HG03175 (cell line): ENCODE results near the gene LRP11.
"Not testable (repeated sequence)": the region's sequence is repeated elsewhere in the genome, so short reads cannot be mapped to it uniquely, and the experiment has no call there.

Experiments
- ATAC-seq: cut with Tn5 transposase; IDR thresholded peaks from one replicate; pipeline ENCODE4 v1.9.1; 2021; ENCODE audit warnings: mild to moderate bottlenecking, moderate library complexity; ENCODE audit not compliant: unreplicated experiment

LRP11 gene, protein sequence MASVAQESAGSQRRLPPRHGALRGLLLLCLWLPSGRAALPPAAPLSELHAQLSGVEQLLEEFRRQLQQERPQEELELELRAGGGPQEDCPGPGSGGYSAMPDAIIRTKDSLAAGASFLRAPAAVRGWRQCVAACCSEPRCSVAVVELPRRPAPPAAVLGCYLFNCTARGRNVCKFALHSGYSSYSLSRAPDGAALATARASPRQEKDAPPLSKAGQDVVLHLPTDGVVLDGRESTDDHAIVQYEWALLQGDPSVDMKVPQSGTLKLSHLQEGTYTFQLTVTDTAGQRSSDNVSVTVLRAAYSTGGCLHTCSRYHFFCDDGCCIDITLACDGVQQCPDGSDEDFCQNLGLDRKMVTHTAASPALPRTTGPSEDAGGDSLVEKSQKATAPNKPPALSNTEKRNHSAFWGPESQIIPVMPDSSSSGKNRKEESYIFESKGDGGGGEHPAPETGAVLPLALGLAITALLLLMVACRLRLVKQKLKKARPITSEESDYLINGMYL

DNA sequence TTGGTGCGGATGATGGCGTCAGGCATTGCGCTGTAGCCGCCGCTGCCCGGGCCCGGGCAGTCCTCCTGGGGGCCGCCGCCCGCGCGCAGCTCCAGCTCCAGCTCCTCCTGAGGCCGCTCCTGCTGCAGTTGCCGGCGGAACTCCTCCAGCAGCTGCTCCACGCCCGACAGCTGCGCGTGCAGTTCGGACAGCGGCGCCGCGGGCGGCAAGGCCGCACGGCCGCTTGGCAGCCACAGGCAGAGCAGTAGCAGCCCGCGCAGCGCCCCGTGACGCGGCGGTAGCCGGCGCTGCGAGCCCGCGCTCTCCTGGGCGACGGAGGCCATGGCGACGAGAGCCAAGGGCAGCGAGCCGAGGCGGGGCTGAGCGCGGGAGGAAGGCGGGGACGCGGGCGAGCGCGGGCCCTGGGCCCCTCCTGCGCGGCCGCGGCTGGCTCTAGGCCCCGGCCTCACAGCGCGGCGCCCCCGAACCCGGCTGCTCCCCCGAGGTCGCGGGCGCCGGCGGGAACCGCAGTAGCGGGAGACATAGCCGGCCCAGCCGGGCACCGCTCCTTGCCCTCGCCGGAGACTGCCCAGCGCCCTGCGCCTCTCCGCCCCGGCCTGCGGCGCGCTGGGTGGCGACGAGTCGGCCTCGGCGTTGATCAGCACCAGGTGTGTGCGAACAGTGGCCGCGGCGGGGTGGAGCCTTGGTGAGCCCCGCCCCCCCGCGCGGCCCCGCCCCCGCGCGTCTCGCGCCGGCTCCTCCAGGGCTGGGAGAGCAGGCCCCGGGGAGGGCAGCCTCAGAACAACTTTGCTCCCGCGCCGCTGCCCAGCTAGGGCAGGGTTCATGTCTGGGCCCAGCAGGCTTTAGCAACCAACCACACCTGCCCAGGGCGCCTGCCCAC is at the start of gene LRP11:
TSS of gene LRP11 (minus strand) at position 662 of the 880 bp plus-strand sequence. CDS start at position 323, 339 bp downstream.
- peak; percentile 85 for ATAC-seq

GRCh38 chr6:149913540-149914240 is 49.5 kb upstream of the LRP11 start:
- ATAC-seq: no peak

DNA sequence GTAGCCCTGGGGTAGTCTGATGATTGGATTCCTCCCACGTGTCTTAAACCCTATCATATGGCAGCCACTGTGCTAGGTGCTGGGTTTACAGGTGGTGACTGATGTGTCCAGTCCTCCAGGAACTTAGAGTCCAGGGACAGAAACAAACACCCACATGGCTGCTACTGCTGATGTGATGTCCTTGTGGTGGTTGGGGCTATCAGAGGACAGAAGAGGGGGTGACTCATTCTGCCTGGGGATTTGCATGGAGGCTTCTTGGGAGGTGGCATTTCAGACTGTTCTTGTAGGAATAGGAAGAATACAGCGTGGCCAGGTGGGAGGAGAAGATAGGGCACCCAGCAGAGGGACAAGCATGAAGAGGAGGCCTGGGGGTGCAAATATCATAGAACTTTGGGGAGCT is 48.9 kb upstream of the LRP11 start:
- ATAC-seq: no peak

DNA sequence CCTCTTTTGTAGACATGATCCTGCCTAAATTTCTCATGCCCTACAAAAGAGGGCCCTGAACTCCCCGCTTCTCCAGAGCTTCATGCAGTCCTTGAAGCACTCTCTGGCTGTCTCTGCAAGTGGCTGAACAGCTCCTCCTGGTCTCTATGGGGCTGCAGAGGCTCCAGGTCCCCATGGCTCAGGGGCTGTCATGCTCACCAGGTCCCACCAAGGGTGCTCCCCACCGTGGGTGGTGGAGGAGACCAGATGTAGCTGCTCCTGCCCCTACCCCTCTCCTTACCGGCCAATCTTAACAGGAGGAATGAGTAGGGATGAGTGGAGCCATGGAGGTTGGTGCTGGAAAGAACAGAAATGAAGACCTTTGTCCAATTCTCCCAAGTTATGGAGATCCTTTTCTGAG is 48.5 kb upstream of the LRP11 start:
- not testable (repeated sequence) for ATAC-seq

GRCh38 chr6:149910721-149911151 is 46.6 kb upstream of the LRP11 start:
- ATAC-seq: no peak

DNA sequence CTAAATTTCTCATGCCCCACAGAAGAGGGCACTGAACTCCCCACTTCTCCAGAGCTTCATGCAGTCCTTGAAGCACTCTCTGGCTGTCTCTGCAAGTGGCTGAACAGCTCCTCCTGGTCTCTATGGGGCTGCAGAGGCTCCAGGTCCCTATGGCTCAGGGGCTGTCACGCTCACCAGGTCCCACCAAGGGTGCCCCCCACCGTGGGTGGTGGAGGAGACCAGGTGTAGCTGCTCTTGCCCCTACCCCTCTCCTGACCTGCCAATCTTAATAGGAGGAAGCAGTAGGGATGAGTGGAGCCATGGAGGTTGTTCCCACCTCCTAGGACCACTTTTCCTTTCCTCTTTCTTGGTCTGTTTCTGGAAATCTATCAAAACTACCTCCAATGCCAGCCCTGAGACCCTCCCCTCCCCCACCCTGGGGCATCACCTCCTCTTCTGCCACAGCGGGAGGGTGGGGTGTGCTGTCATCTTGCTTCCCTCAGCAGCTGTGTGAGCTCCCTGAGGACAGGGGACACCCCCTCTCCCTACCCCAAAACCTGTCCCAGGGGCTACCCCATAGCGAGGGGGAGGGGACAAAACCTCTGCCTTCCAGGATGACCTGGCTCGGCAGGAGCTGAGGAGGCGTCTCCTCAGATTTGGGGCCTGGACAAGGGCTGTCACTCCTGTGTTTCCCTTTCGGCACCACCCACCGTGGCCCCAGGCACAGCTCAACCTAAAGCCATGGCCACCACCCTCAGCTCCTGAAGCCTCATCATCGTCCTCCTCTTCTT is 45.7 kb upstream of the LRP11 start:
- ATAC-seq: no peak

DNA sequence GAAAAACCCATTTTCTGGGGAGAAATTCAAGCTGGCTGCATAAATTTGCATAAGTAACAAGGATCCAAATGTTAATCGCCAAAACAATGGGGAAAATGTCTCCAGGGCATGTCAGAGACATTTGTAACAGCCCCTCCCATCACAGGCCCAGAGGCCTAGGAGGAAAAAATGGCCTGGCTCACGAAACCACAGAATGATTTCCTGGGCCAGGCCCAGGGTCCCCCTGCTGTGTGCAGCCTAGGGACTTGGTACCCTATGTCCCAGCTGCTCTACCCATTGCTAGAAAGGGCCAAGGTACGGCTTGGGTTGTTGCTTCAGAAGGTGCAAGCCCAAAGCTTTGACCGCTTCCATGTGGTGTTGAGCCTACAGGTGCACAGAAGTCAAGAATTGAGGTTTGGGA is 44.3 kb upstream of the LRP11 start:
- ATAC-seq: not testable (repeated sequence)

DNA sequence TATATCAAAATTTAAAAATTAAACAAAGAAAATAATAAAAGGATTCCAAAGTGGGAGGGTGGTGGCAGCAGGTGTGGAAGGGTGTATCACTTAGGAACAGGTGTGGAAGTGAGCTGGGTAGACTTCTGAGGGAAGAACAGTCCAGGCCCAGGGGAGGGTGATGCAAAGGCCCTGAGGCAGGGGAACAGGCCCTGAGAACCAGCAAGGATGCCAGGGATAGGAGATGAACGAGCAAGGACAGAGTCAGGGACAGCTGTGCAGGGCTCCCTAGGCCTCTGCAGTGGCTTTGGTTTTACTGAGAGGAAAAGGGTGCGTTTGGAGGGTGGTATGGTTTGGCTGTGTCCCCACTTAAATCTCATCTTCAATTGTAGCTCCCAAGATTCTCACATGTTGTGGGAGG is 43.2 kb upstream of the LRP11 start:
- no peak for ATAC-seq

DNA sequence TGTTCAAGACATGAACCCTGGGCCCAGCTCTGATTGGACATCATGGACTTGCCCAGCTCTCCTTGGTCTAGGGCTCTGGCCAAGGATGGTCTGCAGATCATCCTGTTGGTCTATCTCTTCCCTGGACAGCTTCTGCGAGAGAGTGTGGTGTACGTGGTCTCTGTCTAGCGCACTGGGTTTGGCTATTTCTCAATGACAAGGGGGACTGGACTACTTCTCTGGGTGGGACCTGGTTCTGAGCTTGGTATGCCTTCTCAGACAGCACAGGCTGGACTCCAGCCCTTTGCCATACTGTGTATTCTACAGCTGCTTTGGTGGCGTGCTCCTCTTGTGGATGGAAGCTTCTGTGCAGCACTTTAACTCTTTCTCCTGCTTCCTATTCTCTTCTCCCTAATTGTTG is 42.2 kb upstream of the LRP11 start:
- ATAC-seq: no peak

DNA sequence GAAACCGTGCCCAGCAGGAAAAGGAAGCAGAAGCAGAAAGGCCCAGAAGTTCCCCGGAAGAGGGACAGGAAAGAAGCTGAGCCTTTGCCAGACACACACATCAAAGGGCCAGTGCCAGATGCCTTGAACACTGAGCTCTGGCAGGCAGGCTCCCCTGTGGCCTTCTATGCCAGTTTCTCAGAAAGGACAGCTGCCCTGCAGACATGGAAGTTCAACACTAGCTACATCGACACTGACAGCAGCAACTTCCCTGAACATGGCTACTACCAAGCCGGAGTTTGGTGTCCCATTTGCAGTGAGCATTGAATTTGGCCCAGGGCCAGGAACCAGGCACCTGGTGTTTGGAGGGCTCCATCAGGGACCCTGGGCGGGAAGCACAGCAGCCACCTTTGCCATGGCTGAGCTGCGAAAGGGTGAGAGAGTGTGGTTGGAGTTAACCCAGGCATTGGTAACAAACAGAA is 41.8 kb upstream of the LRP11 start:
- no peak for ATAC-seq

DNA sequence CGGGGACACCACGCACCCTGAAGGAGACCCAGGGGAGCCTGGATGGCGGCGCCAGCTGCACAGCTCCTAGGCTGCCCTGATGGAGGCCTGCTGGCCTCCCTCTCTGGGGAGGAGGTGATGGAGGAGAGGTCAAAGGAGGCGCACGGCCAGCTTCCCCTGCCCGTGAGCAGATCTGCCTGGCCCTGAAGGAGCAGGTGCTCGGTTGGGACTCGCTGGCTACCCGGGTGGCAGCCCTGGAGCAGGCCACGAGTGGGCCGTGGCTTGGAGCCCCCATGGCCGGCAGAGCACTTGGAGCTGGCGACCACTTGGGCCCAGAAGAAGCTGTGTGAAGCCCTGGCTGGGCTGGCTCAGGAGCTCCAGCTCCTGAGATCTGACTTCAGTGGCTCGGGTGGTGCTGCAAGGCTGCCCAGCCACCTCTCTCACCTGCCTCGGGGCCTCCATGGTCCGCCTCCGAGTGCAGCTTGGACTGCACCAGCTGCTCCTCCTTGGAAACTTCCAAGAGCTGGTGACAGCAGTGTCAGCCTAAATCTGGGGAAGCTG is 41.3 kb upstream of the LRP11 start:
- no peak for ATAC-seq

- no peak for ATAC-seq
Observed at GRCh38 chr6:149904661-149905370, 40.7 kb upstream of the LRP11 start.

- no peak for ATAC-seq
Observed at GRCh38 chr6:149903938-149904611, 39.9 kb upstream of the LRP11 start.

GRCh38 chr6:149901444-149902140 is 37.4 kb upstream of the LRP11 start:
- ATAC-seq: no peak

DNA sequence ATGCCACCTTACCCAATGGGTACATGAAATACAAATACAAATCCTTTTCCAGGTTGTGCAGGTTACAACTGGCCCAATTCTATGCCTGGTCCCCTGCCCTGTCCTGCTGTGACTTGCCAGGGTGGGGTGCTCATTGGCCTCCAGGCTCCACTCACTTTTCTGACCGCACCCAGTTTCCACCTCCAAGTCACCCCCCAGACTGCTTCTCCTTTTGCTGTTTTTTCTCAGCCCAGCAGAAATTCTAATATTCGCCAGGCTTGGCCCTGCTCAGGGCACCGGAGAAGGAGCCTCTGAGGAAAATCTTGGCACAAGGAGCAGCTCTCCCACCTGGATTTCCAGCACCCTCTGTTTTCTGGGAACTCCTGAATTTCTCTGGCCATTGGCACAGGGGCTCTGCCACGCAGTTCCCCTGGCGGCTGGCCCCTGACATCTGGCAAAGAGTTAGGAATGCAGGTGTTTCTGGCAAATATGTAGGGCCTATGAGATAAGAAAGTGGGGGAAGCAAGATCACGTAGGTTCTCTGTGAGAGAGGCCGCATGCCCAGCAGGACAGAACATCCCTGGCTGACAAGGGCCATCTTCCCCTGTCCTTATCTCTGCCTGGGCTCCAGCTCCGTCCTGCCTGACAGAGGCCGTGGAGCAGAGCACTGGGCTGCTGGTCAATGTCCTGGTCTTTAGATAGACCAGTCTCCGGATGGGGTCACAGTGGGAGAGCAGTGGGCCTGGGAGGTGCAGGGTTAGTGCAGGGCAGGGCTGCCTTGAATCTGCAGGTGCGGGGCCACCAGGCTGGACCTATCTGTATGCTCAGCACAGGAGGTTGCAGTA is 36.7 kb upstream of the LRP11 start:
- ATAC-seq: no peak

GRCh38 chr6:149899926-149900619 is 35.9 kb upstream of the LRP11 start:
- ATAC-seq: no peak

DNA sequence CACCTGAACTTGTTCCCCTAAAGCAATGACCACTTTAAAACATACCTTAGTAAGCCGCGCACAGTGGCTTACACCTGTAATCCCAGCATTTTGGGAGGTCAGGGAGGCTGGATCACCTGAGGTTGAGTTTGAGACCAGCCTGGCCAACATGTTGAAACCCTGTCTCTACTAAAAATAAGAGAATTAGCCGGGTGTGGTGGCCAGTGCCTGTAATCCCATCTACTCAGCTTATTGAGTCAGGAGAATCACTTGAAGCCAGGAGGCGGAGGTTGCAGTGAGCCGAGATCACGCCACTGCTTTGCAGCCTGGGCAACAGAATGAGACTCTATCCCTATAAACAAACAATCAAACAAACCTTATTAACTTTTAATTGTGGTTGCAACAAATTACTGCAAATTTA is 35.3 kb upstream of the LRP11 start:
- no peak for ATAC-seq
